Activated T-cell treated with anti-CD3 and anti-CD28 coated beads, Interleukin-2, amount 50 U/mL, for 24 hours (primary cell): Measurements from ENCODE around the gene PDE11A.
"Not testable (repeated sequence)": the region's sequence is repeated elsewhere in the genome, so short reads cannot be mapped to it uniquely, and the experiment has no call there.

Experiments
- DNase-seq: peaks from one replicate; pipeline ENCODE4 v3.0.0-alpha.2; 2020
- H3K27ac Mint-ChIP-seq: 2 replicates; pipeline ENCODE4 v1.8.0; 2020; ENCODE audit warnings: mild to moderate bottlenecking, mixed read lengths
- H3K27me3 Mint-ChIP-seq: 2 replicates; pipeline ENCODE4 v1.8.0; 2020; ENCODE audit warnings: mixed read lengths
- H3K36me3 Mint-ChIP-seq: 2 replicates; pipeline ENCODE4 v1.8.0; 2020; ENCODE audit warnings: low read depth, mixed read lengths
- H3K4me1 Mint-ChIP-seq: 2 replicates; pipeline ENCODE4 v1.8.0; 2020; ENCODE audit warnings: low read depth, mixed read lengths
- H3K4me3 Mint-ChIP-seq: 2 replicates; pipeline ENCODE4 v1.8.0; 2020; ENCODE audit warnings: mild to moderate bottlenecking, moderate library complexity, mixed read lengths
- H3K9me3 Mint-ChIP-seq: 2 replicates; pipeline ENCODE4 v1.8.0; 2020; ENCODE audit warnings: mixed read lengths

Gene PDE11A

GRCh38 chr2:177952151-177952550 is 120.4 kb downstream of the PDE11A start:
- H3K36me3 Mint-ChIP-seq: no peaks in the 10 kb centered on the region
- DNase-seq: no peak
- no peaks in the 10 kb centered on the region for H3K9me3 Mint-ChIP-seq
- H3K27ac Mint-ChIP-seq: no peak overlapping the region
- H3K27me3 Mint-ChIP-seq: peaks cover 2% of the 10 kb centered on the region
- H3K4me3 Mint-ChIP-seq: no peak overlapping the region
- no peaks in the 10 kb centered on the region for H3K4me1 Mint-ChIP-seq

GRCh38 chr2:177947598-177947997 is 125.0 kb downstream of the PDE11A start:
- not testable (repeated sequence) for H3K27me3 Mint-ChIP-seq, H3K4me1 Mint-ChIP-seq, H3K4me3 Mint-ChIP-seq, H3K36me3 Mint-ChIP-seq, H3K27ac Mint-ChIP-seq, H3K9me3 Mint-ChIP-seq, DNase-seq

DNA sequence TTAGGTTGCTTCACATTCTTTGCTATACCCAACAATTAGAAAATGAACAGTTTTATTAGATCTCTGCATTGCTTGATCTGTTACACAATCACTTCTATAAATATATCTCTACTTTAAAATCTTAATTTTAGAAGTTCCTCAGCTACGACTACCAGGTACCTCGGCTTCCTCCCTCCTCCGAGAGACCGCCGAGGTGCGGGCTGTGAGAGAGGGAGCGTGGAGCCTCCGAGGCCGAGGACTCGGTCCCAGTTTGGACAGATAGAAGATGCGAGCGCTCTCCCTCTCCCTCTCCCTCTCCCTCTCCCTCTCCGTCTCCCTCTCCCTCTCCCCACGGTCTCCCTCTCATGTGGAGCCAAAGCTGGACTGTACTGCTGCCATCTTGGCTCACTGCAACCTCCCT is 128.0 kb downstream of the PDE11A start:
- H3K27ac Mint-ChIP-seq, H3K36me3 Mint-ChIP-seq, H3K4me3 Mint-ChIP-seq, DNase-seq, H3K4me1 Mint-ChIP-seq, H3K9me3 Mint-ChIP-seq, H3K27me3 Mint-ChIP-seq: not testable (repeated sequence)

- Mint-ChIP-seq H3K27me3 (no peaks in the 10 kb centered on the region), H3K36me3 (no peaks in the 10 kb centered on the region), H3K27ac (no peak overlapping the region), H3K9me3 (no peaks in the 10 kb centered on the region), H3K4me3 (no peak overlapping the region), H3K4me1 (no peaks in the 10 kb centered on the region)
- no peak for DNase-seq
Observed at GRCh38 chr2:177942731-177943130, 129.8 kb downstream of the PDE11A start.

- Mint-ChIP-seq H3K36me3 (no peaks in the 10 kb centered on the region), H3K27ac (no peak overlapping the region), H3K4me1 (no peaks in the 10 kb centered on the region), H3K9me3 (no peaks in the 10 kb centered on the region), H3K27me3 (no peaks in the 10 kb centered on the region), H3K4me3 (no peak overlapping the region)
- no peak for DNase-seq
Observed at GRCh38 chr2:177939211-177939610, 133.4 kb downstream of the PDE11A start.

DNA sequence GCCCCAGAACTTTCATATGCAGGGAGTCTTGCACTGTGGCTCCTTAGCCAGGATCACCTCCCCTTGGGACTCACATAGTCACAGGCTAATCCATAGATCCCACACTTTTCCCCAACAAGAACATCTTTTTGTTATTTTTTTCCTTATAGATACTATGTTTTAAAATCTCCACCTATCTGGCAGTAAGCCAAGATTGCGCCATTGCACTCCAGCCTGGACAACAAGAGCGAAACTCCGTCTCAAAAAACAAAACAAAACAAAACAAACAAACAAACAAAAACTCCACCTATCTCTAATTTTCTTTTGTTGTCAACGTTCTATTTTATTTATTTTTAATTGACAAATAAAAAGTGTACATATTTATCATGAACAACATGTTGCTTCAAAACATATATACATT is 141.7 kb downstream of the PDE11A start:
- no peaks in the 10 kb centered on the region for H3K4me1 Mint-ChIP-seq
- H3K27me3 Mint-ChIP-seq: peaks cover 8% of the 10 kb centered on the region
- no peaks in the 10 kb centered on the region for H3K36me3 Mint-ChIP-seq
- H3K27ac Mint-ChIP-seq: no peak overlapping the region
- no peaks in the 10 kb centered on the region for H3K9me3 Mint-ChIP-seq
- DNase-seq: no peak
- H3K4me3 Mint-ChIP-seq: no peak overlapping the region

DNA sequence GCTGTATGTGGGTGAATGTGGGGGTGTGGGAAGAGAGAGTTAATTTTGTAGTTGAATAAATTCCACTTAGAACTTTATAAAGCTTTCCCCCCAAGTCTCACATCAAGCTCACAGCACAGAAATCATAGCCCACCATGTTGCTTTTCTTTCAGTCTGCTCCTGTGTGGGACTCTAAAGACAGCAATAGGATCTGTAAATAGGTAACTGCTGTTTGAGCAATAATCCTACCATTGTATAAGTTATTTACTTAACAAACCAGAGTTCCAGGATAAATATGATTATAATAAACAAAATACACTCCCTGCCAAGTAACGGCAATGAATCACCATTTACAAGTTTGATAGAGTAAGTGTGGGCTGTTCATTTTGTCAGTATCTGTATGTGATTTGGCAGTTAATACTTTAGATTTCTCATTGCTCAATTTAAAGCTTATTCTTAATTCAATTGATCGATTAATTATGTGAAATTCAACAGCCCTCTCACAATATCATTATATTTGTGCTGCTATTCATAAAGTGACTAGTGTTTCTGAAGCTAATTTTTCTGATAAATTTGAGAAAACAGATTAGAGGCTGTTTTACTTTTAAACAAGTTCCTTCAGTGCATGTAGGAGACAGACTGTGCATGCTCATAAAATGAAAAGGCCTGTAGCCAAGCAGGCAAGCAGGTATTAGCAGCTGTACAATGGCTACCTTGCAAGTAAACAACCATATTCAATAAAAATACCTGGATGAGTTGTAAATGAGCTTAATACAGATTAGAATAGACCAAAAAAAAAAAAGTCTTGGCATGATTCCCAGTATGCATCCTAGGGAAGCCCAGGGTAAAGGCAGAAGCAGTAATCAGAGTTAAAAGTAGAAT is 142.7 kb downstream of the PDE11A start:
- Mint-ChIP-seq H3K27me3 (peaks cover 8% of the 10 kb centered on the region), H3K27ac (no peak overlapping the region), H3K9me3 (no peaks in the 10 kb centered on the region), H3K36me3 (no peaks in the 10 kb centered on the region), H3K4me3 (no peak overlapping the region), H3K4me1 (no peaks in the 10 kb centered on the region)
- DNase-seq: no peak

DNA sequence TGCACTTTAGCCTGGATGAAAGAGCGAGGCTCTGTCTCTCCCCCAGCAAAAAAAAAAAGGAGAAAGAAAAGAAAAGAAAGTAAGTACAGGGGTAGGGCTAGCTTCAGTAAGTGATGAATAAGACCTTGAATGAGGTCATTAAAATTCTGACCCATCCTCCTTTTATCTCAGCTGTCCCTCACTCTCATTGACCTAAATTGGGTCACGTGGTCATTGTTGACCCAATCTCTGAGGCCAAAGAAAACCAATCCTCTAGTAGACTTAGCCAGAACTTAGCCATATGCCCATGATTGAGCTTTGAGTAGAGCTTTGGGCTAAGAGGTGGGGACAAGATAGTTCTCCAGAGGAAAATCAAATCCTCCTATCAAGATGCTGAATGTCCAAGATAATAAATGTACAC is 149.3 kb downstream of the PDE11A start:
- no peaks in the 10 kb centered on the region for H3K36me3 Mint-ChIP-seq
- H3K4me3 Mint-ChIP-seq: no peak overlapping the region
- no peak overlapping the region for H3K27ac Mint-ChIP-seq
- H3K27me3 Mint-ChIP-seq: peaks cover 4% of the 10 kb centered on the region
- no peaks in the 10 kb centered on the region for H3K4me1 Mint-ChIP-seq
- H3K9me3 Mint-ChIP-seq: no peaks in the 10 kb centered on the region
- no peak for DNase-seq

DNA sequence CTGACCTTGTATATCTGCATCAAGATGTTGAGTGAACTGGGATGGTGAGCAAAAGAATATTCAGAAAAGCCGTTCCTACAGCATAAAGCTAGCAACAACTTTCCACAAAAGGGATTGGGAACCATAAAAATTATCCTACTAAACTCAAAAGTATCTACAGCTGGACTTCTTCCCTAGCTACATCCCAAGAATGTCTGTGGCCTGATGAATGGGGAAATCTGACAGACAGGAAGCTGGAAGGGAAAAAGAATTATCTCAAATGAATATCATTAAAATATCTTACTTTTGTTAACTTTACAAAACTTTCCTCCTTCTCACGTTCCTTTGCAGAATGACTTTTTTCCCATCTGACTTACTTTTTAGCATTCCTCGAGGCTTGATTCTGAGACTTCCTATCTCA is 150.9 kb downstream of the PDE11A start:
- Mint-ChIP-seq H3K27me3 (peaks cover 5% of the 10 kb centered on the region), H3K9me3 (no peaks in the 10 kb centered on the region), H3K4me1 (no peaks in the 10 kb centered on the region), H3K4me3 (no peak overlapping the region), H3K27ac (no peak overlapping the region), H3K36me3 (no peaks in the 10 kb centered on the region)
- DNase-seq: no peak

DNA sequence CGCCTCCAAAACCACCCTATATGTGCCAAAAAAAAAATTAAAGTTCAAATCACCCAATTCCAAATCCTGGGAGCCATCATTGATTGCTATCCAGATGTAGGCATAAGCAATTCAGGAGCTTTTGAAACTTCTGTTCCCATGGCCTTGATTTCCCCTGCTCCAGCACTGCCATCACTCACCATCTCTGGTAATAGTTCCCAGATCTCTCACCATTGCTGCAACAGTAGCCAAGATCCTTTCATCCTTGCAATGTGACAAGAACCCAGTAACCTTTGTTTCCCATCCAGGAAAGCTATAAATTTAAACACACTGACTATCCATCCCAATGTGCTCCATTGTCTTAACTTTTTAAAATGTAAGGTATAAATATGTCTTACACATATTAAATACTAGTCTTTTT is 155.4 kb downstream of the PDE11A start:
- H3K27ac Mint-ChIP-seq: no peak overlapping the region
- no peak for DNase-seq
- no peaks in the 10 kb centered on the region for H3K9me3 Mint-ChIP-seq
- no peaks in the 10 kb centered on the region for H3K4me1 Mint-ChIP-seq
- no peaks in the 10 kb centered on the region for H3K36me3 Mint-ChIP-seq
- no peak overlapping the region for H3K4me3 Mint-ChIP-seq
- peaks cover 5% of the 10 kb centered on the region for H3K27me3 Mint-ChIP-seq

DNA sequence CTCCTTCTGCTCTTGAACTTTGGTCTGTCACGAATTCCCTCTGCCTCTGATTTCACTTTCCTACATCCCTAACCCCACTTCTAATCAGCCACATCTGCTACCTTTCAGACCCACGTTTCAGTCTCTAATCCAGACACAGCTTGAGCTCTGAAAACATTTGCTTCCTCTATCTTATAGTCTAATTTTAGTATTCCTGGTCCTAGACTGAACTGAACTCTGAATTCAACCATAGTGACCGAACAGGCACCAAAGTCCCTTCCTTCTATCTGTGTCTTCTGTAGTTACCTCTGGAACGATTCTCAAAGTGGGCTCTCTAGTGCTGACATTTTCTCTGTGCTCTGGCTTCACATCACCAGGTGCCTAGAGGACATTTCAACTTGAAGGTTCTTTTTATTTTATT is 156.2 kb downstream of the PDE11A start:
- peaks cover 5% of the 10 kb centered on the region for H3K27me3 Mint-ChIP-seq
- no peak overlapping the region for H3K27ac Mint-ChIP-seq
- no peak overlapping the region for H3K4me3 Mint-ChIP-seq
- H3K9me3 Mint-ChIP-seq: no peaks in the 10 kb centered on the region
- H3K4me1 Mint-ChIP-seq: no peaks in the 10 kb centered on the region
- no peaks in the 10 kb centered on the region for H3K36me3 Mint-ChIP-seq
- no peak for DNase-seq

GRCh38 chr2:177914247-177914646 is 158.3 kb downstream of the PDE11A start:
- Mint-ChIP-seq H3K36me3 (no peaks in the 10 kb centered on the region), H3K4me1 (no peaks in the 10 kb centered on the region), H3K4me3 (no peak overlapping the region), H3K9me3 (no peaks in the 10 kb centered on the region), H3K27me3 (peaks cover 5% of the 10 kb centered on the region), H3K27ac (no peak overlapping the region)
- no peak for DNase-seq

GRCh38 chr2:177909962-177910361 is 162.6 kb downstream of the PDE11A start:
- H3K4me1 Mint-ChIP-seq: peaks cover 2% of the 10 kb centered on the region
- no peak overlapping the region for H3K27ac Mint-ChIP-seq
- H3K27me3 Mint-ChIP-seq: peaks cover 1% of the 10 kb centered on the region
- no peaks in the 10 kb centered on the region for H3K36me3 Mint-ChIP-seq
- H3K4me3 Mint-ChIP-seq: no peak overlapping the region
- H3K9me3 Mint-ChIP-seq: no peaks in the 10 kb centered on the region
- no peak for DNase-seq

GRCh38 chr2:177908824-177909223 is 163.8 kb downstream of the PDE11A start:
- Mint-ChIP-seq H3K27me3 (peaks cover 3% of the 10 kb centered on the region), H3K4me1 (peaks cover 2% of the 10 kb centered on the region), H3K27ac (no peak overlapping the region), H3K9me3 (no peaks in the 10 kb centered on the region), H3K36me3 (no peaks in the 10 kb centered on the region), H3K4me3 (no peak overlapping the region)
- no peak for DNase-seq

GRCh38 chr2:177908182-177908581 is 164.4 kb downstream of the PDE11A start:
- Mint-ChIP-seq H3K4me1 (peaks cover 2% of the 10 kb centered on the region), H3K27ac (no peak overlapping the region), H3K36me3 (no peaks in the 10 kb centered on the region), H3K27me3 (peaks cover 3% of the 10 kb centered on the region), H3K4me3 (no peak overlapping the region), H3K9me3 (no peaks in the 10 kb centered on the region)
- no peak for DNase-seq
